Stomach (tissue), 4 donors: Measurements from ENCODE around the gene KRTAP22-2.

Source experiments
- CTCF ChIP-seq, 7 experiments: fragments of 450-650 bp in 4 of 7; fragments of 200-600 bp in 3 of 7; sonication (generic) in 3 of 7; IDR thresholded peaks; one replicate each; pipeline ENCODE4 v1.5.1; 2016 to 2019; ENCODE audit warnings: antibody characterized with exemption in 7 of 7, control low read depth in 2 of 7, mild to moderate bottlenecking in 1 of 7
- EP300 ChIP-seq: sonication (generic); formaldehyde crosslinking; IDR thresholded peaks from one replicate; pipeline ENCODE4 v1.6.1; 2017; ENCODE audit warnings: antibody characterized with exemption

- no peak for TF ChIP-seq EP300
- no peak for TF ChIP-seq CTCF (IDR thresholded peaks at IDR 0.05)
Measured at GRCh38 chr21:30613836-30614235, 23.6 kb upstream of the KRTAP22-2 start, which contains the start of gene KRTAP6-1.
